Measurements from ENCODE around the gene BEND5. TPM values are rescaled to one million over a fixed set of nuclear protein-coding genes. Genes with fewer than 3 reads are reported as not detected.

BEND5 gene
- total and polyA plus RNA-seq, 11 donors: 0.85 to 6.4 (median 3.5) TPM

GRCh38 chr1:48817505-48818114 lies 40.9 kb upstream of the BEND5 start:
- H3K27me3 ChIP-seq: no peaks in the 10 kb centered on the region
- TF ChIP-seq POLR2A (IDR thresholded peaks at IDR 0.05) (no peak), CTCF (IDR thresholded peaks at IDR 0.05) (peak; percentile 45 to 75 (median 68))
- DNase-seq: peak; percentile 32 to 66 (median 54)
- no peak overlapping the region for H3K27ac ChIP-seq
- no peaks in the 10 kb centered on the region for H3K9me3 ChIP-seq
- 41 to 59% (median 55%) methylated on average over 4 of the region's 4 CpGs for WGBS, 4 donors
- H3K4me1 ChIP-seq: no peaks in the 10 kb centered on the region
- H3K36me3 ChIP-seq: no peaks in the 10 kb centered on the region
- intact Hi-C loops (cut with DNase I): loop anchor here in 9 of 10 donors (2.0 to 10.0 kb wide), 8 partner anchors 123 to 245 kb away; no protein-coding TSS in a partner anchor
- ATAC-seq: peak in 3 of 4 donors; percentile 79 to 82 (median 80)
- no peak overlapping the region for H3K4me3 ChIP-seq

- ATAC-seq: no peak
- Histone ChIP-seq H3K27ac (no peak overlapping the region), H3K4me1 (no peaks in the 10 kb centered on the region), H3K27me3 (no peaks in the 10 kb centered on the region), H3K9me3 (no peaks in the 10 kb centered on the region), H3K4me3 (no peak overlapping the region), H3K36me3 (no peaks in the 10 kb centered on the region)
- 71 to 74% (median 72%) methylated on average over 4 of the region's 4 CpGs for WGBS, 4 donors
- TF ChIP-seq CTCF (IDR thresholded peaks at IDR 0.05): no peak
- no peak for TF ChIP-seq POLR2A (IDR thresholded peaks at IDR 0.05)
- no peak for DNase-seq
- intact Hi-C loops (cut with DNase I): loop anchor here in 6 of 10 donors (10.0 kb wide), 3 partner anchors 116 to 236 kb away; no protein-coding TSS in a partner anchor
Measured at GRCh38 chr1:48810740-48811139, 34.0 kb upstream of the BEND5 start.

GRCh38 chr1:48808496-48808895 lies 31.8 kb upstream of the BEND5 start:
- WGBS, 4 donors: 58 to 63% (median 60%) methylated on average over 3 of the region's 3 CpGs
- ATAC-seq: no peak

More at GRCh38 chr1:48808496-48808895, 31.8 kb upstream of the BEND5 start:
- no peaks in the 10 kb centered on the region for H3K9me3 ChIP-seq
- TF ChIP-seq CTCF (IDR thresholded peaks at IDR 0.05) (no peak), POLR2A (IDR thresholded peaks at IDR 0.05) (no peak)
- H3K36me3 ChIP-seq: no peaks in the 10 kb centered on the region
- H3K4me1 ChIP-seq: no peaks in the 10 kb centered on the region
- no peak overlapping the region for H3K27ac ChIP-seq
- no peak overlapping the region for H3K4me3 ChIP-seq
- peaks cover 0 to 3% (median 0%) of the 10 kb centered on the region in 9 donors for H3K27me3 ChIP-seq
- intact Hi-C loops (cut with DNase I): loop anchor here in 1 of 10 donors (10.0 kb wide), 1 partner anchor 124 kb away; no protein-coding TSS in a partner anchor
- no peak for DNase-seq
